HG03159 (cell line): ENCODE measurements around the gene TFDP2.
"Not testable (repeated sequence)": the region's sequence is repeated elsewhere in the genome, so short reads cannot be mapped to it uniquely, and the experiment has no call there.

Source experiments
- ATAC-seq: cut with Tn5 transposase; IDR thresholded peaks from one replicate; pipeline ENCODE4 v1.9.1; 2021; ENCODE audit warnings: mild to moderate bottlenecking, moderate library complexity; ENCODE audit not compliant: unreplicated experiment

Gene TFDP2

GRCh38 chr3:141930801-141931200 is 218.5 kb downstream of the TFDP2 start:
- ATAC-seq = no peak

DNA sequence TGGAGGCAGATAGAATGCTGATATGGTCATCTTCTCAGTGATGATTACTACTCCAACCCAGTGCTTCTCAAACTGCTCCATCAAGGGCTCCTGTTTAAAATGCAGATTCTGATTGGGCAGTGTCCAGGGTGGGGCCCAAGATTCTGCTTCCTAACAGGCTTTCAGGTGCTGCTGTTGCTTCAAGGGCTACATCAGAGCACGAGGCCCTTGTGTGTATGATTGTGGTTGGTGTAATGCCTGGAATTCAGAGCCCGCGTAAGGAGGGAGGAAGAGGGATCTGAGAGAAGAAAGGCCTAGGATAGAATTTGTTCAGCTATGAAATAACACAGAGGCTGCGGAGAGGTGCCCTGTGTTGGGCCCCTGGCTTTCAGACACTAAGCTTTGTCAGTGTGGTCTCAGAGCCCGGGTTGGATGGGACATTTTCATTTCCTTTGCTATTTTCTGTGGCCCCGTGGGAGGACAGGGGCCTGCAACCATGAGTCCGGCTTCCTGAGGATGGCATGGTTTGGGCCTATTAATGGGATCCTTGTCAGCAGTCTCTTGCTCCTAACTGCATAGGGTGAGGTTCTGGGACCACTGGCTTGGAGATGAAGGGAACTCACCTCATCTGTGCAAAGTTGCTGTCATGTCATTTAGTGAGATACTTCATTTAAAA is 219.9 kb downstream of the TFDP2 start:
- no peak for ATAC-seq

GRCh38 chr3:141928631-141929270 is 220.6 kb downstream of the TFDP2 start:
- no peak for ATAC-seq

- no peak for ATAC-seq
Measured at GRCh38 chr3:141926929-141927328, 222.4 kb downstream of the TFDP2 start.

- not testable (repeated sequence) for ATAC-seq
Measured at GRCh38 chr3:141925677-141926076, 223.7 kb downstream of the TFDP2 start.

GRCh38 chr3:141921316-141921715 is 228.0 kb downstream of the TFDP2 start:
- ATAC-seq = no peak

DNA sequence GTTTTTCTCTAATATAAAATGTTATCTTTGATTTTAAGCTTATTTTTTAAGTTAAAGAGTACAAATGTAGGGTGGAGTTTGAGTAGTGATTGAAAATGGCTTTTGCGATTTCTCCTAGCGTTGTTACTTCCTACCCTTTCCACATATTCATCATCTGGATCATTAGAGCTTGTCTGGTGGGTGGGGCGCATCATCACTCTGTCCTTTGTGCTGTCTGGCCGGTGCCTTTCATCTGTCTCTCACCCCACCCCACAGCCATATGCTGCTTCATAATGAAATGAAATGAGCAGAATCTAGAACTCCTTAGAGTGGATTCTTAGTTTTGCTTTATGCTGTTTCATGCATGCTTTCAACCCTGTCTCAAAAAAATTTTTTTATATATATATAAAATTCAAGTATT is 228.6 kb downstream of the TFDP2 start:
- ATAC-seq = no peak

DNA sequence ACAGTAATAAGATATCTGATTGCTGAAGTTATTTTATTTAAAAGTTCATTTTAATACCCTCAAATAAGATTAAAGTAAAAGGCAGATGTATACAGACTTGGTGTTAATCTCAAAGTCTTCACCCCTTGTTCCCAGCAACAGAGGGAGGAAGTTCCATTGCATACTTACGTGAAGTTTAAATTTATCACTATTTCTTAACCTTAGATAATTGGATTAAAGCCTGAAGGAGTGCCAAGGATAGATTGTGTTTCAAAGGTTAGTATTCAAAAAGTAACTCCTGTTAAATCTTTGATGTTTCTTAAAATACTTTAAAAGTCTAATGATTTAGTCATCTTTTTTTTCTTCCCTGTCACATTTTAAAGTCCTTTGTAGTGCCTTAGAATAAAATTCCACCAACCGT is 233.6 kb downstream of the TFDP2 start:
- no peak for ATAC-seq

- no peak for ATAC-seq
Measured at GRCh38 chr3:141915016-141915415, 234.3 kb downstream of the TFDP2 start.

DNA sequence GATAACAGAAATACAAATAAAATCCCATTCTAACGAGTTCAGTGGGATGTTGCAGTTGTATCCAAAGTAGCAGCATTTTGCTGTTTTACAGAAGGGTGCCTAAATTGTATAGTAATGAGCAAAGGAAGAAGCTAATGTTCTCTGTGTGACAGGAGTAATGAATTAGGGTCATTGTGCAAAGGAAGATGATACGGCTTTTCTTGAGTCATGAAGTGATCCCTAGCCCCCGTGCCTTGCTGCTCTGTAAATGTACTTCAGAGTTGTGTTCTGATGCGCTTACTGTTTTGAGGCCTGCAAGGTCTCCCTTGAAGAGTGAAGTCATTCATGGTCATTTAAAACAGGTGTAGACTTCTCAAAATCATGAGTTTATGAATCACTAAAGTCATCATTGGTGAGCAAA is 235.0 kb downstream of the TFDP2 start:
- ATAC-seq = no peak

DNA sequence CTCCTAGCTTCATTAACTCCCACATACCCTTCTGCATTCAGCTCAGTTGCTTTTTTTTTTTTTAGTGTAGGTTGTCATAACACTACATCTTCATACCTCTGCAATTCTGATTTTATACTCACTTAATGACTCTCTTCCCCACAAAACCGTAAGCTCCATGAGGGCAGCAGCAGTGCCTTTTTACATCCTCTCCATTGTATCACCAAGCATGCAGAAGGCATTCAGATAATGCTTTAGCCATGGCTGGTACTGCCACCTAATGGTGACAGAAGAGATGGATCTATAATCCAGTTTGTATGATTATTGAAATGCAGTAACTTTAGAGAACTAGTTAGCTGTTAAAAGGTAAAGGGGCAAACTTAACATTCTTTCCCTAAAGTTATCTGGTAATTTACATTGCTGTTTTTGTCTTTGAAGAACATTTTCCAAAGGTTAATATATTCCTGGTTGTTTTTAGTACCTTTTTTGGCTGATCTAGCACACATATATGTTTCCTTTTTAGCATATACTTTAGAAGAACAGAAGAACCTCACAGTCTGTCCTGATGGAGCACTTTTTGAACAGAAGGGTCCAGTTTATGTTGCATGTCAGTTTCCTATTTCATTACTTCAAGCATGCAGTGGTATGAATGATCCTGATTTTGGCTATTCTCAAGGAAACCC is 236.1 kb downstream of the TFDP2 start:
- no peak for ATAC-seq

- ATAC-seq = not testable (repeated sequence)
Measured at GRCh38 chr3:141909986-141910385, 239.4 kb downstream of the TFDP2 start.

DNA sequence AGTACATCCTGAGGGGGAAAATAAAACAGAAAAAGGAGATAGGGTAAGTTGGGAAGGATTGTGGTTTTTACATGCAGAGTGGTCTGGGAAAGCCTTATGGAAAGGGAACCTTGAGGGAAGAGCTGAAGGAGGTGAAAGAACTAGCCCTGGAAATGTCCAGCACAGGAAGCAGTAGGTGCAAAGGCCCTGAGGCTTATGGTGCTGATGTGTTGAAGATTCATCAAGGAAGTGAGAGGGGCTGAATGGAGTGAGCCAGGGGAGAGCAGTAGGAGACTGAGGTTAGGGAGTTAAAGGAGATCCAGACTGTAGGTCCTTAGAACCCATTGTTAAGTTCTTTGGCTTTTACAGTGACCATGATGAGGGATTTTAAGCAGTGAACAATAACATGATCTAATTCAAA is 239.9 kb downstream of the TFDP2 start:
- no peak for ATAC-seq

DNA sequence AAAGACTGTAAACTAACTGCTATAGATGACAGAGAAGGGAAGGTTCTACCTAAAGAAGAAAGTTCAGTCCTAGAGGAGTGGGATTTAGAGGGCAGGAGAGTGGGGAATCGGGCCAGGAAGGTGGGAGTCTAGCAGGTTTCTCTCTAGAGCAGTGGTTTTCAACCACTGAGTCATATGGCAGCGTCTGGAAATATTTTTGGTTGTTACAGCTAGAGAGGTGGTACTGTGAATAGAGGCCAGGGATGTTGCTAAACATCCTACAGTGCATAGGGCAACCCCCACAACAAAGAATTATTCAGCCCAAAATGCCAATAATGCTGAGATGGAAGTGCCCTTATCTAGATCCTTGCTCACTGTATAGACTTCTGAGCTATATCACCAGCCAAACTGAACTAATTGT is 244.2 kb downstream of the TFDP2 start:
- ATAC-seq = no peak

DNA sequence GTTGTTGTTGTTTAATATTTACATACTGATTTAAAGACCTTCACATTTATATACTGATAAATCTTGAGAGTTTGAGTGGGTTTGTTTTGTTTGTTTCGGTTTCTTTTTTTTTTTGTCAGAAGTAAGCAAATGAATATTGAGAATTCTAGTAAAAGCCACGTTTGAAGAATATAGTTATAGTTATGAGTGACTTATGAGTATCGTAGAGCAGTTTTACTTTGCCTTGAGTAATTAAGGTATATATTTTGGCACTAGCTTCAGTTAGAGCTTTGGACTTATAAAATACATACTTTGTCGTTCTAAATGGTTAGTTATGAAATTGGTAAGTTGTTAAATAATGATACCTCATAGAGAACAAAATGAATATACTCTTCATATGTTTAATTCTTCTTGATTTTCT is 245.1 kb downstream of the TFDP2 start:
- no peak for ATAC-seq

DNA sequence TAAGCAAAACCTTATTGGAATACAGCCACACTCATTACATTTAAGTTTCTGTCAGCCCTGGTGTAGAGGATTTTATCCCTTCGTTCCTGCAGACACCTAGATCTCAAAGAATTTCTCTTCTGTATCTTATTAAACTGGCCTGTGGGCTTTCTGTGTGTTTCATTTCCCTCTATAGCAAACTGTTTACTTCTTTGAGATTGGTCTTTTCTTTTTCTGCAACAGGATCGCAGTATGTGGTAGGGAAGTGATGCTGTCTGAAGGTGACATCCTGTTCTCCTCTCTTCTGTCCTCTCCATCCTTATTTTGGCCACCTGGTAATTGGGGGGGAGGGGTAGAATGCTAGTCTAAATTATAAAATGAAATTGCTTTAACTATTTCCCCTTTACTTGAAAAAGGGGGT is 247.4 kb downstream of the TFDP2 start:
- ATAC-seq = no peak

- no peak for ATAC-seq
Measured at GRCh38 chr3:141900343-141900742, 249.0 kb downstream of the TFDP2 start.

DNA sequence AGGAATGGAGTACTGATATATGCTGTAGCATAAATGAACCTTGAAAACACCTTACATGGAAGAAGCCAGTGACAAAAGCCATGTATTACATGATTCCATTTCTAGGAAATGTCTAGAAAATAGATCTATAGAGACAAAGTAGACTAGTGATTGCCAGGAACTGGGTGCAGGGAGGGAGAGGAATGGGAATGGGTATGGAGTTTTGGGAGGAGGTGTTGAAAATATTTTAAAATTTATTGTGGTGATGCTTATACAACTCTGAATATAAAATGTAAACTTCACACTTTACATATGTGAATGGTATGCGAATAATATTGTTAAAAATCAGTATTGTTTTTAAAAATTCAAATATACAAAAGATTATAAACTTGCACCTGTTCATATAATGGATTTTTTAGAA is 250.4 kb downstream of the TFDP2 start:
- no peak for ATAC-seq

GRCh38 chr3:141895731-141896130 is 253.6 kb downstream of the TFDP2 start:
- ATAC-seq = no peak

DNA sequence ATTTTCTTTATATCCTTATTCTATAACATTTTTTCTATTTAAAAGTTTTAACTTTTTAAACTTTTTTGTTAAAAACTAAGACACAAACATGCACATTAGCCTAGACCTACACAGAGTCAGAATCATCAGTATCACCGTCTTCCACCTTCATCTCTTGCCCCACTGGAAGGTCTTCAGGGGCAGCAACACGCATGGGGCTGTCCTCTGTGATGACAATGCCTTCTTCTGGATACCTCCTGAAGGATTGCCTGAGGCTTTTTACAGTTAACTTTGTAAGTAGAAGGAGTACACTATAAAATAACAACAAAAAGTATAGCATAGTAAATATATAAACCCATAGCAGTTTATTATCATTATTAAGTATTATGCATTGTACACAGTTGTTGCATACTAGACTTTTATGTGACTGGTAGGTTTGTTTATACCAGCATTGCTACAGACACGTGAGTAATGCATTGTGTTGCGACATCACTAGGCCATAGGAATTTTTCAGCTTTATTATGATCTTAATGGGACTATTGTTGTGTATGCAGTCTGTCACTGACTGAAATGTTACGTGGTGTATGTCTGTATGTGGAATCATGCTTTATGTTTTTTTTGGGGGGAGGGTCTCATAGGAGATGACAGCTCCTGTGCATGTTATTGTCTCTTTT is 254.7 kb downstream of the TFDP2 start:
- no peak for ATAC-seq
